ENCODE measurements around the gene FKBP14.
"Not testable (repeated sequence)": the region's sequence is repeated elsewhere in the genome, so short reads cannot be mapped to it uniquely, and the experiment has no call there.

FKBP14 gene

GRCh38 chr7:29989257-29989995, 37.1 kb downstream of the FKBP14 start, which contains the start of gene SCRN1:
TSS of gene SCRN1 (minus strand) at chr7:29989801. CDS start at chr7:29969067, 20,734 bp downstream.
- peak; percentile 5 for DNase-seq

- peak; percentile 15 for DNase-seq
Observed at GRCh38 chr7:29988424-29989256, 37.9 kb downstream of the FKBP14 start.

GRCh38 chr7:29987811-29988317, 38.6 kb downstream of the FKBP14 start:
- no peak for DNase-seq

- no peak for DNase-seq
Observed at GRCh38 chr7:29987083-29987482, 39.4 kb downstream of the FKBP14 start.

GRCh38 chr7:29980151-29980550, 46.4 kb downstream of the FKBP14 start:
- no peak for DNase-seq

GRCh38 chr7:29977886-29978651, 48.4 kb downstream of the FKBP14 start:
- DNase-seq, result no peak

GRCh38 chr7:29976673-29977415, 49.7 kb downstream of the FKBP14 start:
- no peak for DNase-seq

GRCh38 chr7:29976266-29976665, 50.2 kb downstream of the FKBP14 start:
- no peak for DNase-seq

- DNase-seq, result no peak
Observed at GRCh38 chr7:29975561-29975960, 50.9 kb downstream of the FKBP14 start.

- no peak for DNase-seq
Observed at GRCh38 chr7:29974286-29974685, 52.2 kb downstream of the FKBP14 start.

GRCh38 chr7:29972315-29972669, 54.2 kb downstream of the FKBP14 start:
- no peak for DNase-seq

GRCh38 chr7:29971566-29972314, 54.8 kb downstream of the FKBP14 start:
- DNase-seq, result no peak

GRCh38 chr7:29970158-29970557, 56.3 kb downstream of the FKBP14 start:
- DNase-seq, result no peak

- no peak for DNase-seq
Observed at GRCh38 chr7:29969738-29970137, 56.8 kb downstream of the FKBP14 start.

GRCh38 chr7:29968683-29969395, 57.7 kb downstream of the FKBP14 start:
- DNase-seq, result no peak

GRCh38 chr7:29965030-29965429, 61.5 kb downstream of the FKBP14 start:
- DNase-seq, result no peak

GRCh38 chr7:29962035-29962434, 64.5 kb downstream of the FKBP14 start:
- DNase-seq, result no peak

- DNase-seq, result not testable (repeated sequence)
Observed at GRCh38 chr7:29961611-29962010, 64.9 kb downstream of the FKBP14 start.

Data from stimulated activated CD4-positive, alpha-beta T cell treated with anti-CD3 and anti-CD28 coated beads, Interleukin-12 subunit alpha, Interleukin-12 subunit beta, amount 100 ng/mL, for 4 hours (primary cell).